B cell (primary cell): Measurements from ENCODE around the gene EIF4EBP2. TPM values are rescaled to one million over a fixed set of nuclear protein-coding genes. Genes with fewer than 3 reads are reported as not detected.

Experiments used
- ATAC-seq: fragments of 200-7000 bp; cut with Tn5 transposase; one replicate; pipeline ENCODE4 v1.10.0; 2021; ENCODE audit warnings: low read depth, mild to moderate bottlenecking, moderate number of reproducible peaks, moderate library complexity
- CTCF ChIA-PET: fragments of 350-600 bp; sonication (Branson Sonifier 250); formaldehyde crosslinking; loops from one replicate; lab custom pipeline; 2021; ENCODE audit warnings: antibody characterized with exemption, inconsistent platforms; lab: Charles Lee
- POLR2A ChIA-PET: fragments of 350-600 bp; sonication (Branson Sonifier 250); formaldehyde crosslinking; loops from one replicate; lab custom pipeline; 2021; ENCODE audit warnings: antibody characterized with exemption; lab: Charles Lee
- DNase-seq: peaks from one replicate; pipeline ENCODE4 v3.0.0; 2013
- H2AFZ ChIP-seq: 2 replicates; pipeline ENCODE4 v1.6.1; 2012; ENCODE audit warnings: mild to moderate bottlenecking, low read depth, low read length; ENCODE audit not compliant: insufficient read depth, poor library complexity, severe bottlenecking
- H3K27ac ChIP-seq, 2 donors: 1 replicate in 1 of 2; 2 replicates in 1 of 2; pipeline ENCODE4 v1.5.1; 2012 to 2013; ENCODE audit warnings: low read length in 2 of 2, mild to moderate bottlenecking in 2 of 2, moderate library complexity in 1 of 2
- H3K27me3 ChIP-seq, 4 experiments: fragments of 200-600 bp in 1 of 4; sonication (generic) in 1 of 4; replicated peaks in 1 of 4; 1 replicate in 2 of 4; 2 replicates in 2 of 4; pipeline versions ENCODE4 v1.6.1 to v1.7.0; 2013 to 2016; ENCODE audit warnings: low read length in 3 of 4, mild to moderate bottlenecking in 2 of 4, mixed read lengths in 1 of 4, moderate library complexity in 1 of 4; ENCODE audit not compliant: insufficient read depth in 4 of 4, control insufficient read depth in 3 of 4; ENCODE audit errors: control extremely low read depth in 1 of 4
- H3K36me3 ChIP-seq, 2 experiments: replicated peaks in 1 of 2; 1 replicate in 1 of 2; 2 replicates in 1 of 2; pipeline versions ENCODE4 v1.6.1 to v1.7.1; 2013; ENCODE audit warnings: low read length in 1 of 2; ENCODE audit not compliant: insufficient read depth in 2 of 2, control insufficient read depth in 1 of 2; ENCODE audit errors: control extremely low read depth in 1 of 2, extremely low read depth in 1 of 2
- H3K4me1 ChIP-seq, 2 donors: fragments of 200-600 bp in 1 of 2; sonication (generic) in 1 of 2; 1 replicate in 1 of 2; 2 replicates in 1 of 2; pipeline versions ENCODE4 v1.5.1 to v1.6.1; 2013 to 2017; ENCODE audit warnings: low read length in 2 of 2; ENCODE audit not compliant: control insufficient read depth in 2 of 2, insufficient read depth in 2 of 2
- H3K4me2 ChIP-seq: replicated peaks from 2 replicates; pipeline ENCODE3; 2012; ENCODE audit warnings: mild to moderate bottlenecking, low read depth, low read length; ENCODE audit not compliant: poor library complexity, severe bottlenecking
- H3K4me3 ChIP-seq, 5 experiments: fragments of 200-600 bp in 1 of 5; sonication (generic) in 1 of 5; 1 replicate in 3 of 5; 2 replicates in 2 of 5; pipeline versions ENCODE4 v1.5.1 to v1.7.0; 2011 to 2016; ENCODE audit warnings: low read length in 4 of 5, mild to moderate bottlenecking in 4 of 5, low read depth in 2 of 5, control low read depth in 1 of 5, moderate library complexity in 1 of 5; ENCODE audit not compliant: insufficient read depth in 1 of 5; ENCODE audit errors: control extremely low read depth in 1 of 5, extremely low read depth in 1 of 5
- H3K79me2 ChIP-seq: fragments of 200-600 bp; sonication (generic); one replicate; pipeline ENCODE4 v1.6.0; 2016; ENCODE audit warnings: low read length; ENCODE audit not compliant: control insufficient read depth, insufficient read depth
- H3K9ac ChIP-seq: fragments of 200-600 bp; sonication (generic); 2 replicates; pipeline ENCODE4 v1.6.1; 2017; ENCODE audit warnings: mild to moderate bottlenecking, low read length, moderate library complexity
- H3K9me3 ChIP-seq, 3 donors: one replicate each; pipeline versions ENCODE4 v1.6.1 to v1.7.1; 2013; ENCODE audit warnings: low read length in 2 of 3; ENCODE audit not compliant: control insufficient read depth in 2 of 3, insufficient read depth in 1 of 3; ENCODE audit errors: control extremely low read depth in 1 of 3
- H4K20me1 ChIP-seq: 2 replicates; pipeline ENCODE4 v1.6.0; 2012; ENCODE audit warnings: mild to moderate bottlenecking, low read length; ENCODE audit not compliant: insufficient read depth, control insufficient read depth, poor library complexity, severe bottlenecking
- H3K27ac Mint-ChIP-seq: one replicate; pipeline ENCODE4 v1.8.0; 2021; ENCODE audit warnings: mixed read lengths
- H3K27me3 Mint-ChIP-seq: one replicate; pipeline ENCODE4 v1.8.0; 2021; ENCODE audit warnings: mixed read lengths
- H3K4me1 Mint-ChIP-seq: one replicate; pipeline ENCODE4 v1.8.0; 2021; ENCODE audit warnings: mixed read lengths
- H3K4me3 Mint-ChIP-seq: one replicate; pipeline ENCODE4 v1.8.0; 2021; ENCODE audit warnings: mixed read lengths
- H3K9me3 Mint-ChIP-seq: one replicate; pipeline ENCODE4 v1.8.0; 2022; ENCODE audit warnings: mixed read lengths; ENCODE audit not compliant: insufficient read depth
- EZH2 ChIP-seq: IDR thresholded peaks from 2 replicates; pipeline ENCODE4 v1.6.1; 2012; ENCODE audit warnings: borderline replicate concordance, low read depth, mild to moderate bottlenecking, moderate library complexity, low read length; ENCODE audit not compliant: insufficient read depth, poor library complexity, severe bottlenecking
- WGBS: methylation state at CpG from one replicate; pipeline ENCODE4 v1.1.5; 2013; ENCODE audit warnings: missing lambda C conversion rate; ENCODE audit not compliant: insufficient coverage; 5-methylcytosine and 5-hydroxymethylcytosine counted together
- intact Hi-C: fragments of 100-400 bp; cut with micrococcal nuclease; formaldehyde crosslinking; loops from one replicate; pipeline ENCODE4 v1.10.0; 2022
- polyA plus RNA-seq: library from polyadenylated mRNA; depleted of rRNA; stranded (reverse); fragments of >200 nt; gene quantifications from 2 replicates; pipeline ENCODE4 v1.2.3, GENCODE V29; 2012
- total RNA-seq, 2 donors: library from RNA; stranded (reverse); fragments of 120-200 nt in 1 of 2; gene quantifications; 1 replicate in 1 of 2; 2 replicates in 1 of 2; pipeline versions ENCODE4 v1.2.3 to v1.2.4, GENCODE V29; 2013 to 2022
- TF ChIP-seq, protein P1 (sequence below): fragments of 200-600 bp; IDR thresholded peaks from one replicate; pipeline ENCODE4 v1.8.0; 2022; ENCODE audit warnings: antibody characterized with exemption, mild to moderate bottlenecking

EIF4EBP2 gene
- total and polyA plus RNA-seq, 2 donors (not counting 1 experiment from before 2014, with no cell fraction given): 8.7 to 37.8 TPM

DNA sequence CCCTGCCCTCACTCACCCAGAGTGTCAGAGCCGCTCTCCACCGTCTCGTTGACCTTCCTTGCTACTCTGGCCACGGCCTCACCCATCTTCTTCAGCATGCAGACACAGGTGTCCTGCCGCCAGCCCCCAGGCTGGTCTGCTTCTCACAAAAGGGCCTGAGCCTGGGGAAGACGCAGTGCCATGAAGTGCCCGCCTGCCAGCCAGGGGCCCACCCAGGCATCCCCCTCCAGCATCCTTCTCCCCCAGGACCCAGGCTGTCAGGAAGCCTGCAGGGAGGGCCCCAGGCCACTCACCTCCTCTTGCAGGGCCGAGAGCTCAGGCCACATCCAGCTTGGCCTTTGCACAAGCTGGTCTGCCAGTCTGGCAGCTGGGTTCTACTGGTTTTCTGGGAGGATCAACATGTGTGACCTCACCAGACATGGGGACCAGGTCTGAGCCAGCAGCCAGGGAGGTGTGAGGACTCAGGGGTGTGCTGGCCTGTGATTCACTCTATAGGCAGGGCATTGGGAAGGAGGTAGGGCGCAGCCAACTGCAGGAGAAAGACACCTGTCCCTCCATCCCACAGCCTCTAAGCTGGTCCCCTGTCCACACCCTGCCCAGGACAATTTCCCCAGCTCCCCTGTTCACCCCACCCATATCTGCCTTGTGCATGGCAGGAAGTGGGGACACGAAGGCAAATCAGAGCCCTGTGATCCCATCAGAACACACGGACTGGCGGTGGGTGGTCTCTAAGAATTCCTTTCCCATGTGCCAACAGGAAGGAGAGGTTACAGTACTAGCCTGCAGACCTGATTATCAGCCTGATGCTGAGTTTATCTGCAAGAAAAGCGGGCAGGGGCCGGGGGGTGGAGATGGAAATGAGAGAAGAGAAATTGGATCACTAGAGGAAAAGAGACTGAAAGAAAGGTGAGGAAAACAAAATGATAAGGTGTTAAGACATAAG lies 27.2 kb upstream of the EIF4EBP2 start:
- Histone ChIP-seq H4K20me1 (no peaks in the 10 kb centered on the region), H3K36me3 (no peaks in the 10 kb centered on the region), H3K27ac (no peak overlapping the region), H3K9ac (no peak overlapping the region), H3K4me1 (peaks cover 4 to 5% of the 10 kb centered on the region in 2 donors), H3K27me3 (peaks cover 0 to 15% (median under 1%) of the 10 kb centered on the region in 4 experiments), H3K4me3 (no peak overlapping the region), H2AFZ (no peak overlapping the region), H3K9me3 (peaks cover 0 to 11% (median 6%) of the 10 kb centered on the region in 3 donors), H3K79me2 (no peaks in the 10 kb centered on the region), H3K4me2 (no peak overlapping the region)
- Mint-ChIP-seq H3K27me3 (no peaks in the 10 kb centered on the region), H3K27ac (no peak overlapping the region), H3K4me1 (peaks cover 8% of the 10 kb centered on the region), H3K9me3 (peaks cover 7% of the 10 kb centered on the region), H3K4me3 (no peak overlapping the region)
- ChIA-PET CTCF (interaction anchor here (0.8 to 4.2 kb wide), 3 partner anchors 11 to 154 kb away, joined by 3 to 25 read pairs (median 13); no protein-coding TSS in a partner anchor), POLR2A (interaction anchor here (0.5 kb wide), 1 partner anchor 153 kb away, joined by 6 read pairs; no protein-coding TSS in a partner anchor)
- TF ChIP-seq EZH2: no peak
- TF ChIP-seq, protein P1, sequence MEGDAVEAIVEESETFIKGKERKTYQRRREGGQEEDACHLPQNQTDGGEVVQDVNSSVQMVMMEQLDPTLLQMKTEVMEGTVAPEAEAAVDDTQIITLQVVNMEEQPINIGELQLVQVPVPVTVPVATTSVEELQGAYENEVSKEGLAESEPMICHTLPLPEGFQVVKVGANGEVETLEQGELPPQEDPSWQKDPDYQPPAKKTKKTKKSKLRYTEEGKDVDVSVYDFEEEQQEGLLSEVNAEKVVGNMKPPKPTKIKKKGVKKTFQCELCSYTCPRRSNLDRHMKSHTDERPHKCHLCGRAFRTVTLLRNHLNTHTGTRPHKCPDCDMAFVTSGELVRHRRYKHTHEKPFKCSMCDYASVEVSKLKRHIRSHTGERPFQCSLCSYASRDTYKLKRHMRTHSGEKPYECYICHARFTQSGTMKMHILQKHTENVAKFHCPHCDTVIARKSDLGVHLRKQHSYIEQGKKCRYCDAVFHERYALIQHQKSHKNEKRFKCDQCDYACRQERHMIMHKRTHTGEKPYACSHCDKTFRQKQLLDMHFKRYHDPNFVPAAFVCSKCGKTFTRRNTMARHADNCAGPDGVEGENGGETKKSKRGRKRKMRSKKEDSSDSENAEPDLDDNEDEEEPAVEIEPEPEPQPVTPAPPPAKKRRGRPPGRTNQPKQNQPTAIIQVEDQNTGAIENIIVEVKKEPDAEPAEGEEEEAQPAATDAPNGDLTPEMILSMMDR: no peak
- 97% methylated on average over 13 of the region's 14 CpGs for whole genome bisulfite sequencing
- no peak for DNase-seq
- intact Hi-C loops: no loop called here
- ATAC-seq: no peak

DNA sequence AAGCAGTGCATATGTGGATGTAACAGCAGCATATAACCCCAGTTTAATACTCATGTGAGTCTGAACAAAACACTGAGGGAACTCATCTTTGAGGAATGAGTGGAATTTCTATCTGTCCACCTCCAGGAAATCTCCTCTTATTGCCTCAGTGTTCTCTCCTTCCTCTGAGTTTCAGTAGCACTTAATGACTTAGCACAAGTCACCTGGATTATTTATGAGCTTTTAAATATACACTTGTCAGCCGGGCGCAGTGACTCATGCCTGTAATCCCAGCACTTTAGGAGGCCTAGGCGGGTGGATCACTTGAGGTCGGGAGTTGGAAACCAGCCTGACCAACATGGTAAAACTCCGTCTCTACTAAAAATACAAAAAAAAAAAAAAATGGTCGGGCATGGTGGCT lies 25.8 kb upstream of the EIF4EBP2 start:
- H3K9me3 Mint-ChIP-seq: peaks cover 7% of the 10 kb centered on the region
- ChIA-PET POLR2A (interaction anchor here (0.7 kb wide), 1 partner anchor 443 kb away, joined by 7 read pairs; no protein-coding TSS in a partner anchor), CTCF (interaction anchor here (0.7 to 2.5 kb wide), 4 partner anchors 11 to 425 kb away, joined by 3 to 10 read pairs (median 3); no protein-coding TSS in a partner anchor)
- Histone ChIP-seq H3K4me2 (no peak overlapping the region), H3K27me3 (peaks cover 0 to 23% (median 3%) of the 10 kb centered on the region in 4 experiments), H3K4me3 (no peak overlapping the region), H3K27ac (no peak overlapping the region), H3K9me3 (peaks cover 0 to 15% (median 6%) of the 10 kb centered on the region in 3 donors), H3K4me1 (peaks cover 7 to 14% of the 10 kb centered on the region in 2 donors), H2AFZ (no peak overlapping the region), H4K20me1 (no peaks in the 10 kb centered on the region), H3K9ac (no peak overlapping the region), H3K79me2 (no peaks in the 10 kb centered on the region), H3K36me3 (no peaks in the 10 kb centered on the region)
- no peak overlapping the region for H3K4me3 Mint-ChIP-seq
- H3K4me1 Mint-ChIP-seq: peaks cover 12% of the 10 kb centered on the region
- ATAC-seq (no peak), DNase-seq (no peak)
- no peak overlapping the region for H3K27ac Mint-ChIP-seq
- H3K27me3 Mint-ChIP-seq: no peaks in the 10 kb centered on the region
- 100% methylated on average over 2 of the region's 6 CpGs for WGBS
- TF ChIP-seq, protein P1: no peak
- TF ChIP-seq EZH2: no peak
- intact Hi-C loops: no loop called here
